Right lobe of liver (tissue), 6 donors: ENCODE data around the gene CCT8. TPM values are rescaled to one million over a fixed set of nuclear protein-coding genes. Genes with fewer than 3 reads are reported as not detected.
"Not testable (repeated sequence)": the region's sequence is repeated elsewhere in the genome, so short reads cannot be mapped to it uniquely, and the experiment has no call there.

Experiments used
- ATAC-seq, 4 donors: fragments of 200-7000 bp; cut with Tn5 transposase; one replicate each; pipeline ENCODE4 v1.9.1; 2020; ENCODE audit warnings: mild to moderate bottlenecking in 4 of 4, moderate library complexity in 4 of 4
- DNase-seq, 3 donors: peaks; one replicate each; pipeline ENCODE4 v3.0.0-alpha.2; 2020
- H3K27ac ChIP-seq, 3 donors: fragments of 200-600 bp; one replicate each; pipeline ENCODE4 v1.8.0; 2022
- H3K27me3 ChIP-seq, 2 donors: fragments of 200-600 bp; one replicate each; pipeline ENCODE4 v1.8.0; 2022
- H3K36me3 ChIP-seq, 4 donors: fragments of 200-600 bp; sonication (generic) in 1 of 4; one replicate each; pipeline versions ENCODE4 v1.5.1 to v1.8.0; 2017 to 2022; ENCODE audit warnings: control low read depth in 1 of 4
- H3K4me1 ChIP-seq, 4 donors: fragments of 200-600 bp; sonication (generic) in 1 of 4; one replicate each; pipeline versions ENCODE4 v1.5.1 to v1.8.0; 2017 to 2022; ENCODE audit warnings: control low read depth in 1 of 4
- H3K4me3 ChIP-seq, 3 donors: fragments of 200-600 bp; one replicate each; pipeline ENCODE4 v1.8.0; 2022
- H3K9me3 ChIP-seq, 4 donors: fragments of 200-600 bp; sonication (generic) in 1 of 4; one replicate each; pipeline versions ENCODE4 v1.5.1 to v1.8.0; 2017 to 2022; ENCODE audit warnings: control low read depth in 1 of 4
- POLR2A ChIP-seq: fragments of 450-650 bp; IDR thresholded peaks from one replicate; pipeline ENCODE4 v1.6.1; 2017; ENCODE audit warnings: antibody characterized with exemption, mild to moderate bottlenecking
- WGBS: methylation state at CpG from one replicate; pipeline ENCODE4 v1.1.6; 2018; ENCODE audit warnings: low coverage, low lambda C conversion rate; ENCODE audit not compliant: insufficient coverage; ENCODE audit errors: missing lambda C conversion rate; 5-methylcytosine and 5-hydroxymethylcytosine counted together
- intact Hi-C, 2 donors: fragments of 100-400 bp; cut with DNase I; formaldehyde crosslinking; loops; one replicate each; pipeline versions ENCODE4 v1.11.2 to v1.14.1; 2022
- total RNA-seq, 6 experiments: library from RNA; depleted of rRNA in 2 of 6; stranded (reverse); fragments of >200 nt in 2 of 6; fragmentation: NEBNext Ultra II Directional in 3 of 6; extraction: Animal tissue kit (Norgen Biotek cat#: 25700) in 3 of 6; gene quantifications; one replicate each; pipeline versions ENCODE4 v1.1.0 to v1.2.4, GENCODE V29; 2016 to 2023
- TF ChIP-seq, protein P1 (sequence below), 4 donors: fragments of 200-600 bp in 3 of 4; fragments of 450-650 bp in 1 of 4; IDR thresholded peaks; one replicate each; pipeline versions ENCODE4 v1.5.1 to v1.8.0; 2016 to 2022; ENCODE audit warnings: antibody characterized with exemption in 4 of 4, mild to moderate bottlenecking in 2 of 4
- donor health status: DM: no; HTN: yes; CAD: no.
- donor health status: DM: no; HTN: no; CAD: no.
- donor health status: DM: no; HTN: no; CAD: no.
- donor health status: DM: no; HTN: yes; CAD: no.
- donor health status: DM: no; HTN: yes; CAD: no.

The CCT8 gene
- total RNA-seq, 6 experiments from 2014 or later: 34.3 to 83.1 (median 55.0) TPM

GRCh38 chr21:29078869-29079767, 5.7 kb upstream of the CCT8 start:
- Histone ChIP-seq H3K27ac (no peak overlapping the region), H3K36me3 (no peaks in the 10 kb centered on the region), H3K27me3 (no peaks in the 10 kb centered on the region), H3K4me1 (peaks cover 0 to 13% (median 0%) of the 10 kb centered on the region in 4 donors), H3K9me3 (no peaks in the 10 kb centered on the region), H3K4me3 (no peak overlapping the region)
- DNase-seq (no peak), ATAC-seq (peak in 3 of 4 donors; percentile 13 to 18 (median 16))
- intact Hi-C loops: no loop called here
- TF ChIP-seq, protein P1, sequence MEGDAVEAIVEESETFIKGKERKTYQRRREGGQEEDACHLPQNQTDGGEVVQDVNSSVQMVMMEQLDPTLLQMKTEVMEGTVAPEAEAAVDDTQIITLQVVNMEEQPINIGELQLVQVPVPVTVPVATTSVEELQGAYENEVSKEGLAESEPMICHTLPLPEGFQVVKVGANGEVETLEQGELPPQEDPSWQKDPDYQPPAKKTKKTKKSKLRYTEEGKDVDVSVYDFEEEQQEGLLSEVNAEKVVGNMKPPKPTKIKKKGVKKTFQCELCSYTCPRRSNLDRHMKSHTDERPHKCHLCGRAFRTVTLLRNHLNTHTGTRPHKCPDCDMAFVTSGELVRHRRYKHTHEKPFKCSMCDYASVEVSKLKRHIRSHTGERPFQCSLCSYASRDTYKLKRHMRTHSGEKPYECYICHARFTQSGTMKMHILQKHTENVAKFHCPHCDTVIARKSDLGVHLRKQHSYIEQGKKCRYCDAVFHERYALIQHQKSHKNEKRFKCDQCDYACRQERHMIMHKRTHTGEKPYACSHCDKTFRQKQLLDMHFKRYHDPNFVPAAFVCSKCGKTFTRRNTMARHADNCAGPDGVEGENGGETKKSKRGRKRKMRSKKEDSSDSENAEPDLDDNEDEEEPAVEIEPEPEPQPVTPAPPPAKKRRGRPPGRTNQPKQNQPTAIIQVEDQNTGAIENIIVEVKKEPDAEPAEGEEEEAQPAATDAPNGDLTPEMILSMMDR (IDR thresholded peaks at IDR 0.05): no peak
- TF ChIP-seq POLR2A: no peak
- WGBS: 45% methylated on average over 7 of the region's 8 CpGs

GRCh38 chr21:29077651-29078090, 4.2 kb upstream of the CCT8 start:
- no peaks in the 10 kb centered on the region for H3K36me3 ChIP-seq
- peak overlapping the region; percentile 38 to 63 (median 57) for H3K4me3 ChIP-seq
- TF ChIP-seq POLR2A: no peak
- WGBS: 46% methylated on average over 1 of the region's 6 CpGs
- H3K27ac ChIP-seq: peak overlapping the region; percentile 64 to 91 (median 72)
- no peak for DNase-seq
- ATAC-seq: peak in 1 of 4 donors; percentile 10
- no peaks in the 10 kb centered on the region for H3K27me3 ChIP-seq
- intact Hi-C loops: no loop called here
- H3K4me1 ChIP-seq: peaks cover 0 to 13% (median 0%) of the 10 kb centered on the region in 4 donors
- no peaks in the 10 kb centered on the region for H3K9me3 ChIP-seq

- intact Hi-C loops: not testable (repeated sequence)
- peak in 1 of 4 donors; percentile 14 for ATAC-seq
- H3K27ac ChIP-seq: peak overlapping the region; percentile 64 to 91 (median 72)
These were observed 3.5 kb upstream of the CCT8 start for GRCh38 chr21:29076731-29077640.

DNA sequence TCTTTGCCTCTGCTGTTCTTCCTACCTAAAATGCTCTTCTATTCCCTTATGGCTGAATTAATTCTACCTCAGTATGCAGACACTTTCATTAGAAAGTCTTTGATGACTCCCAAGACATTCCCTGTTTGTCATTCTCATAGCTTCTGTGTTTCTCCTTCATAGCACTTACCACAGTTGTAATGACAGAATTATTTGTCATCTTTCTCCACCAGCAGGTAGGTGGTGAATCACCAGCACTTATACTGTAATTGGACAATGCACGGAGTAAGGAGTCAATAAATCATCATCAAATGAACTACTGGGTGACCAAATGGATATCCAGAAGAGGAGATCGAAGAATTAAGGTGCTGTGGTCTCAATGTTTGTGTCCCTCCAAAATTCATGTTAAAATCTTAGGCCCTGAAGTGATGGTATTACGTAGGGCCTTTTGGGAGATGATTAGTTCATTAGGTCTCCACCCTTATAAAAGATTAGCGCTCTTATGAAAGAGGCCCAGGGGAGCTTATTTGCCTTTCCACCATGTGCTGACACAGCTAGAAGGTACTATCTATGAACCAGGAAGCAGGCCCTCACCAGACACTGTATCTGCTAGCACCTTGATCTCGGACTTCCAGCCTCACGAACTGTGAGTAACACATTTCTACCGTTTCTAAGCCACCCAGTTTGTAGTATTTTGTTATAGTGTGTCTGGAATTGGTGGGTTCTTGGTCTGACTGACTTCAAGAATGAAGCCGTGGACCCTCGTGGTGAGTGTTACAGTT, 2.4 kb upstream of the CCT8 start:
- Histone ChIP-seq H3K9me3 (no peaks in the 10 kb centered on the region), H3K27ac (peak overlapping the region in 1 of 3 donors; percentile 91), H3K4me3 (no peak overlapping the region), H3K27me3 (no peaks in the 10 kb centered on the region), H3K36me3 (no peaks in the 10 kb centered on the region), H3K4me1 (peaks cover 0 to 28% (median 7%) of the 10 kb centered on the region in 4 donors)
- DNase-seq: no peak
- TF ChIP-seq, protein P1 (IDR thresholded peaks at IDR 0.05): no peak
- no peak for TF ChIP-seq POLR2A
- intact Hi-C loops: no loop called here
- 95% methylated on average over 8 of the region's 9 CpGs for WGBS
- no peak for ATAC-seq

More at GRCh38 chr21:29076731-29077640, 3.5 kb upstream of the CCT8 start:
- H3K9me3 ChIP-seq, H3K36me3 ChIP-seq, H3K27me3 ChIP-seq: not testable (repeated sequence)
- peak; percentile 61 to 75 (median 73) for DNase-seq
- WGBS: 82% methylated on average over 3 of the region's 50 CpGs
- Histone ChIP-seq H3K4me3 (peak overlapping the region; percentile 38 to 63 (median 57)), H3K4me1 (peaks cover 0 to 18% (median 3%) of the 10 kb centered on the region in 4 donors)
- peak; percentile 13 for TF ChIP-seq POLR2A

- intact Hi-C loops: no loop called here
These were observed 1.3 kb upstream of the CCT8 start for GRCh38 chr21:29074783-29075182.

More at GRCh38 chr21:29074783-29075182, 1.3 kb upstream of the CCT8 start:
- WGBS: 84% methylated on average over 4 of the region's 4 CpGs
- no peak for DNase-seq
- H3K4me1 ChIP-seq: peaks cover 0 to 28% (median 7%) of the 10 kb centered on the region in 4 donors
- no peaks in the 10 kb centered on the region for H3K27me3 ChIP-seq
- no peaks in the 10 kb centered on the region for H3K9me3 ChIP-seq
- TF ChIP-seq POLR2A: no peak
- TF ChIP-seq, protein P1 (IDR thresholded peaks at IDR 0.05): no peak
- no peaks in the 10 kb centered on the region for H3K36me3 ChIP-seq
- no peak overlapping the region for H3K27ac ChIP-seq
- ATAC-seq: no peak
- no peak overlapping the region for H3K4me3 ChIP-seq
